HG03432 (cell line): ENCODE measurements around the gene GPSM3.
"Not testable (repeated sequence)": the region's sequence is repeated elsewhere in the genome, so short reads cannot be mapped to it uniquely, and the experiment has no call there.

ENCODE experiments used
- ATAC-seq: cut with Tn5 transposase; IDR thresholded peaks from one replicate; pipeline ENCODE4 v1.9.1; 2021; ENCODE audit warnings: mild to moderate bottlenecking, moderate library complexity; ENCODE audit not compliant: unreplicated experiment

GPSM3 gene

GRCh38 chr6:32152769-32153563 is 39.5 kb downstream of the GPSM3 start:
- ATAC-seq, result no peak

- ATAC-seq, result no peak
These were observed 40.3 kb downstream of the GPSM3 start, which contains the start of gene PRRT1 for GRCh38 chr6:32151863-32152768. PRRT1 (minus strand) TSS chr6:32151939; CDS start chr6:32151827, 112 bp downstream.

GRCh38 chr6:32151181-32151862 is 41.1 kb downstream of the GPSM3 start:
- no peak for ATAC-seq

GRCh38 chr6:32149932-32150870 is 42.2 kb downstream of the GPSM3 start:
- no peak for ATAC-seq

GRCh38 chr6:32149092-32149755 is 43.2 kb downstream of the GPSM3 start:
- no peak for ATAC-seq

- no peak for ATAC-seq
These were observed 44.0 kb downstream of the GPSM3 start for GRCh38 chr6:32148289-32149091.

- ATAC-seq, result no peak
These were observed 44.9 kb downstream of the GPSM3 start for GRCh38 chr6:32147401-32148132.

GRCh38 chr6:32146687-32147086 is 45.8 kb downstream of the GPSM3 start:
- ATAC-seq, result no peak

GRCh38 chr6:32146287-32146686 is 46.2 kb downstream of the GPSM3 start:
- ATAC-seq, result no peak

- not testable (repeated sequence) for ATAC-seq
These were observed 48.2 kb downstream of the GPSM3 start for GRCh38 chr6:32144238-32144637.
